HEK293T (cell line): ENCODE measurements around the gene DENND1B.

Experiments used
- CTCF ChIA-PET: fragments of 350-600 bp; formaldehyde crosslinking; extraction: SDS; loops from one replicate; lab custom pipeline; 2021; ENCODE audit warnings: antibody characterized with exemption, inconsistent platforms; lab: Yijun Ruan, JAX
- POLR2A ChIA-PET: fragments of 350-600 bp; formaldehyde crosslinking; extraction: SDS; loops from one replicate; lab custom pipeline; 2020; ENCODE audit warnings: antibody characterized with exemption, inconsistent platforms; lab: Yijun Ruan, JAX
- DNase-seq: peaks from one replicate; pipeline ENCODE4 v3.0.0; 2012; ENCODE audit warnings: mixed read lengths; ENCODE audit errors: extremely low spot score
- ARNT ChIP-seq: fragments of 450-650 bp; IDR thresholded peaks from 2 replicates; pipeline ENCODE4 v1.6.1; 2017; ENCODE audit warnings: mild to moderate bottlenecking
- BHLHE40 ChIP-seq: fragments of 450-650 bp; IDR thresholded peaks from 2 replicates; pipeline ENCODE4 v1.6.1; 2016; ENCODE audit warnings: mild to moderate bottlenecking, moderate library complexity, borderline replicate concordance
- CTBP1 ChIP-seq: fragments of 450-650 bp; IDR thresholded peaks from 2 replicates; pipeline ENCODE4 v1.6.1; 2016; ENCODE audit warnings: borderline replicate concordance
- ELF4 ChIP-seq: fragments of 450-650 bp; IDR thresholded peaks from 2 replicates; pipeline ENCODE4 v1.6.1; 2017; ENCODE audit warnings: antibody characterized with exemption
- FOXA1 ChIP-seq: fragments of 450-650 bp; IDR thresholded peaks from 2 replicates; pipeline ENCODE4 v1.6.1; 2016; ENCODE audit warnings: mild to moderate bottlenecking
- FOXK2 ChIP-seq: fragments of 450-650 bp; IDR thresholded peaks from 2 replicates; pipeline ENCODE4 v1.6.1; 2016; ENCODE audit warnings: mild to moderate bottlenecking
- FOXM1 ChIP-seq: fragments of 450-650 bp; IDR thresholded peaks from 2 replicates; pipeline ENCODE4 v1.6.1; 2017; ENCODE audit warnings: mild to moderate bottlenecking, borderline replicate concordance
- HDGF ChIP-seq: fragments of 450-650 bp; IDR thresholded peaks from 2 replicates; pipeline ENCODE4 v1.6.1; 2017; ENCODE audit warnings: antibody characterized with exemption, borderline replicate concordance
- L3MBTL2 ChIP-seq: fragments of 450-650 bp; conservative IDR thresholded peaks from 2 replicates; pipeline ENCODE4 v1.6.1; 2016; ENCODE audit warnings: mild to moderate bottlenecking
- LEF1 ChIP-seq: fragments of 450-650 bp; IDR thresholded peaks from 2 replicates; pipeline ENCODE4 v1.6.1; 2017; ENCODE audit warnings: mild to moderate bottlenecking, borderline replicate concordance
- NFRKB ChIP-seq: fragments of 450-650 bp; IDR thresholded peaks from 2 replicates; pipeline ENCODE4 v1.6.1; 2016; ENCODE audit warnings: mild to moderate bottlenecking, moderate library complexity
- SP1 ChIP-seq: fragments of 450-650 bp; IDR thresholded peaks from 2 replicates; pipeline ENCODE4 v1.6.1; 2017
- SUZ12 ChIP-seq: fragments of 450-650 bp; IDR thresholded peaks from 2 replicates; pipeline ENCODE4 v1.6.1; 2016; ENCODE audit warnings: mild to moderate bottlenecking
- TARDBP ChIP-seq: fragments of 450-650 bp; IDR thresholded peaks from 2 replicates; pipeline ENCODE4 v1.6.1; 2016
- ZNF384 ChIP-seq: fragments of 450-650 bp; IDR thresholded peaks from 2 replicates; pipeline ENCODE4 v1.6.1; 2016
- TF ChIP-seq, protein P1 (sequence below): fragments of 450-650 bp; IDR thresholded peaks from 2 replicates; pipeline ENCODE4 v1.6.1; 2016

DENND1B gene

GRCh38 chr1:197600751-197601150 lies 174.5 kb downstream of the DENND1B start:
- DNase-seq = no peak
- ChIA-PET CTCF (interaction anchor here (0.6 kb wide), 1 partner anchor 1212 kb away, joined by 3 read pairs; no protein-coding TSS in a partner anchor), POLR2A (no interaction called here)
- TF ChIP-seq CTBP1 = no peak
- TF ChIP-seq TARDBP = no peak
- TF ChIP-seq ARNT = no peak
- TF ChIP-seq SP1 = no peak
- no peak for TF ChIP-seq ZNF384
- no peak for TF ChIP-seq FOXM1
- no peak for TF ChIP-seq FOXK2
- no peak for TF ChIP-seq BHLHE40

DNA sequence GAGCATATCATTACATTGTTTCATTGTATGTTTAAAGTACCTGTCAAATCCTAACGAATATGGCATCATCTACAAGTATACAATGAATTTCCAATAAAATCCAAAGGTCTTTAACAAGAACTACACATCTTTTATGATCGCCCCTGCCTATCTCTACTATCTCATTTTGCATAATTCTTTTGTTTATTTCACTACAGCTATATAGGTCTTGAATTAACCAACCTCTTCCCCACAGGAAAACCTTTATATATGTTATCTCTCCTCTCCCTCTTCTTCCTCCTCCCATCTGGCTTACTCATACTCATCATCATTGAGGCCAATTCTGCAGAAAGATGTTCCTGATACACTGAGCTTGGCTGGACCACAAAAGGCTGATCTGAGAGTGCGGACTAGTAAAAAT lies 175.5 kb downstream of the DENND1B start:
- TF ChIP-seq, protein P1, sequence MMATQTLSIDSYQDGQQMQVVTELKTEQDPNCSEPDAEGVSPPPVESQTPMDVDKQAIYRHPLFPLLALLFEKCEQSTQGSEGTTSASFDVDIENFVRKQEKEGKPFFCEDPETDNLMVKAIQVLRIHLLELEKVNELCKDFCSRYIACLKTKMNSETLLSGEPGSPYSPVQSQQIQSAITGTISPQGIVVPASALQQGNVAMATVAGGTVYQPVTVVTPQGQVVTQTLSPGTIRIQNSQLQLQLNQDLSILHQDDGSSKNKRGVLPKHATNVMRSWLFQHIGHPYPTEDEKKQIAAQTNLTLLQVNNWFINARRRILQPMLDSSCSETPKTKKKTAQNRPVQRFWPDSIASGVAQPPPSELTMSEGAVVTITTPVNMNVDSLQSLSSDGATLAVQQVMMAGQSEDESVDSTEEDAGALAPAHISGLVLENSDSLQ = no peak
- TF ChIP-seq ARNT (no peak), FOXA1 (no peak), L3MBTL2 (no peak), NFRKB (no peak), CTBP1 (no peak), FOXK2 (no peak), LEF1 (no peak), ZNF384 (no peak), BHLHE40 (no peak), SP1 (no peak), SUZ12 (no peak), FOXM1 (no peak), HDGF (no peak), TARDBP (no peak), ELF4 (no peak)
- ChIA-PET CTCF (interaction anchor here (0.6 kb wide), 1 partner anchor 1211 kb away, joined by 3 read pairs; no protein-coding TSS in a partner anchor), POLR2A (no interaction called here)
- DNase-seq = no peak

DNA sequence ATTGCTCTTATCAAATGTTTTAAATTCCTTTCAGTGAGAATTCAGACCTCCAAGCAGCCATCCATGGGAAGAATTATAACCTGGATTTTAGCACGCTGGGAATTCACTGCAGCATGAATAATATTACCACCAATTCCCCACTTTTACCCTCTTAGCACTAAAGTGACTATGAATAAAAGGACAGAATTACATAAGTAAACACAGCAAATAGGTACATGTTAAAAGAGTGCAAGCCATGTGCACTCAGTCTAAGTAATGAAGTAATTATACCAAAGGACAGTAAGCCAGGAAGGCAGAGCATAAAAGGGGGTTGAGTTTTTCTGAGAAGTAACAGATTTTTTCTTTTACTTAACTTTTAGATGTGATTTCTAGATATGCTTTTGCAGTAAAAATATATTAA lies 176.3 kb downstream of the DENND1B start:
- TF ChIP-seq CTBP1 (no peak), SP1 (no peak), LEF1 (no peak), FOXM1 (no peak), ZNF384 (no peak), BHLHE40 (no peak), HDGF (no peak), FOXK2 (no peak), FOXA1 (no peak), ELF4 (no peak), L3MBTL2 (no peak), SUZ12 (no peak), TARDBP (no peak), NFRKB (no peak), ARNT (no peak)
- TF ChIP-seq, protein P1 = no peak

DNA sequence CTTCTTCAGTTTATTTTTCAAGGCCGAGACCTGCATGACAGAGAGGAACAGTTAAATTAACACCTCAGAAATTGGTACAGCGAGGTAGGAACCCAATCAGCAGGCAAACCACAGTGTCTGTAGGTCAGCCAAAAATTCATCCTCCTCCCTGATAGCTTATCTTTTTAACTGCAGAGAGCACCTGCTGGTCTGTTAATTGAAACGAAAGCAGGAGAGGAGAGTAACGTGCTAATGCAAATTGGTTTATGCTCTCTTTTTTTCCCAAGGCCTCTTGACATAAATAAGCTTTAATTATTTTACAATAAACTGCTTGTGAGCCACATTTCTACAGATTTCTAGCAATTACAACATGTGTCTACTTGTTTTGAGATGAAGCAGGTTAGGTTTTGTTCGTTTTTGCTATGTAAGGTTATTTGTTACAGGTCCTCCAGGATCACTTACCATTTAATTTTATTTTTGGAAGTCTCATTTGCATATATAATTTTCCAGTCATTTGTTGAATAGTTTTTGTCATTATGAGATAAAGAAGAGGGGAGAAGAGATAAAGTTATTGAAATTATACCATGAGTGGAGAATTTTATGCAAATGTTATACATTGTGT lies 179.9 kb downstream of the DENND1B start:
- DNase-seq = no peak
- ChIA-PET POLR2A (no interaction called here), CTCF (interaction anchor here (0.6 kb wide), 1 partner anchor 14 kb away, joined by 4 read pairs; no protein-coding TSS in a partner anchor)
- TF ChIP-seq HDGF (no peak), FOXK2 (no peak), LEF1 (no peak), BHLHE40 (no peak), TARDBP (no peak), ARNT (no peak), ELF4 (no peak), SP1 (no peak), NFRKB (no peak), ZNF384 (no peak), L3MBTL2 (no peak), FOXA1 (no peak), CTBP1 (no peak)
- TF ChIP-seq, protein P1 = no peak

More for the DNA sequence above, 176.3 kb downstream of the DENND1B start:
- ChIA-PET POLR2A (no interaction called here), CTCF (no interaction called here)
- DNase-seq = no peak

- POLR2A ChIA-PET = no interaction called here
These were observed 184.6 kb downstream of the DENND1B start for GRCh38 chr1:197590687-197591086.

GRCh38 chr1:197585809-197586208 lies 189.5 kb downstream of the DENND1B start:
- TF ChIP-seq FOXA1 (no peak), TARDBP (no peak), ARNT (no peak)
- POLR2A ChIA-PET = no interaction called here
- DNase-seq = no peak
- CTCF ChIA-PET = no interaction called here

More at GRCh38 chr1:197590687-197591086, 184.6 kb downstream of the DENND1B start:
- DNase-seq = no peak
- CTCF ChIA-PET = no interaction called here
- TF ChIP-seq TARDBP = no peak
- TF ChIP-seq FOXA1 = no peak
- TF ChIP-seq CTBP1 = no peak
- no peak for TF ChIP-seq ARNT
